Hematopoietic multipotent progenitor cell treated with erythropoietin and hydrocortisone succinate and interleukin-3 and kit ligand, for 6 days (in vitro differentiated cells): ENCODE data around the gene MN1.
A peak's percentile ranks its signal among the peaks of the same experiment; 100 is the strongest.

Source experiments
- DNase-seq: peaks from one replicate; pipeline ENCODE4 v3.0.0-alpha.2; 2015

Gene MN1

DNA sequence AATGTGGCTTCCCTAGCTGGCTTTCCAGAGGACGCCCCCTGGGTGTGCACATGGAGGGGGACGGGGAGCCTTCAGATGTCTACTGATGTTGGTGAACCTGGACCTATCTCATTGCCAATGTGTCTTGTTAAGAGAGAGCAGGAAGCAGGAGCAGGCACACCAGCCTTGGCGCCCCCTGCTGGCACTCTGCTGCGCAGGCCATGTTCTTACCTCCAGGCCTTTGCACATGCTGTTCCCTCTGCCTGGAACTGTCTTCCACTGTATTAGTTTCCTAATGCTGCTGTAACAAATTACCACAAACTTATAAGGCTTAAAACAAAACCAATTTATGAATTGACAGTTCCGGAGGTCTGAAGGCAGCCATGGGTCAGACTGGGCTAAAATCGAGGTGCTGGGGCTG is 23.6 kb upstream of the MN1 start:
- peak; percentile 42 for DNase-seq

DNA sequence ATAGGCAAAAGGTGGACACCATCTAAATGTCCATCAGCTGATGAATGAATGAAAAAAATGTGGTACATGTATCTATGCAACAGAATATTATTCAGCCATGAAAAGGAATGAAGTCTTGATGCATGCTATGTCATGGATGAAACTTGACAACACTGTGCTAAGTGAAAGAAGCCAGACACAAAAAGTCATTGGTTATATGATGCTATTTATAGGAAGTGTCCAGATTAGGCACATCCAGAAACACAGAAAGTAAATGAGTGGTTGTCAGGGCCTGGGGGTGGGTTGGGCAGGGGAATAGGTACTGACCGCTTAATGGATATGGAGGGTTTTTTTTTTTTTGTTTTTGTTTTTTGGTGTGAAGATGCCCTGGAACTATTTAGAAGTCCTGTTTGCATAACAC is 21.7 kb upstream of the MN1 start:
- no peak for DNase-seq

DNA sequence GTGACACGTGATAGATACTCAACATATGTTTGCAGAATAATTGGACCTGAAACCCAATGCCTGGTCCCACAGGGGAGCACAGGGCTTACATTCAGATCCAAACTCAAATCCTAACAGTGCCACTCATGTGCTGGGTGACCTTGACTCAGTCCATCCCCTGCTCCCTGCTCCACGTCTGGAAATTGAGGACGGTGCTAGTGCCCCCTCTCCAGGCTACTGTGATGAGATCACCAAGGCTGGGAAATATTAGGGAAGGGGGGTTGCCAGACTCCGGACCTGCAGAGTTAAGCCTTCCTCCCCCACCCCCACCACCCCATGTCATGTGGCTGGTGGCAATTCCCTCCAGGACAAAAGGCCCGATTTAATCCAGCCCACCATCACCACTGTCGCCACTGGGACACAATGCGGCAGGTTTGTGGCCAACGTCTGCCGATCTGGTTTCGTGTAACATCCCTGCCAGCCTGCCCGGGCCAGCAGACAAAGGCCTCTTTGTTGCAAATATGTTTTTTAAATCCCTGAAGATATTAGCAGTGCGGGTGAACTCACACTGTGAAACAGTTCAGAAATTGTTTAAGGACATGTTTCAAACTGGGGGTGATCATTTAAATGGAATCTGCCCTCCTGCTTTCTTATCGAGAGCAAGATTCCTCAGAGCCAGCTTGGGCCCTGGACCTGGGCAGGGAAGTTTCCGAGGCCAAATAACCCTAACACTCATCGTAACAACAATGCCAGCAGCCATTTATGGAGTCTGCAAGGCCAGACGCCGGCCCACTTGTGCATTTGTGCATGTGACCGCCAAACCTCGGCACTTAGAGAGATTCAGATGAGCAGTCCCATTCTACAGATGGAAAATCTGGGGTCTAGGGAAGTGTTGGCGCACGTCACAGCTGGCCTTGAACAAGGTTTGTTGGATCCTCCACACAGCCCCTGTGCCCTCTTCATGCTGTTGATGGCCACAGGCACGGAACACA is 19.6 kb upstream of the MN1 start:
- no peak for DNase-seq

DNA sequence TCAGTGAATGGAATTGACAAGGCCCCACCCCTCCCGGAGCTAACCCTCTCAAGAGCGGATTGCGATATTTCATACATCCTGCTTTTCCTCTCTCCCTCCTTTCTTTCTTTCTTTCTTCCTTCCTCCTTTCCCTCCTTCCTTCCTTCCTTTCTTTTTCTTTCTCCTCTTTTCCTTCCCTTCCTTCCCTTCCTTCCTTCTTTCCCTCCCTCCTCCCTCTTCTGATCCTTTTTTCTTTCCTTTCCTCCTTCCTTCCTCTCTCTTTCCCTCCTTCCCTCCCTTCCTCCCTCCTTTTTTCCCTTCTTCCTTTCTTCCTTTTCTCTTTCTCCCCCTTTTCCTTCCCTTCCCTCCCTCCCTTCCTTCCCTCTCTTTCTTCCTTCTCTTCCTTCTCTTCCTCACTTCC is 15.0 kb upstream of the MN1 start:
- DNase-seq = no peak

DNA sequence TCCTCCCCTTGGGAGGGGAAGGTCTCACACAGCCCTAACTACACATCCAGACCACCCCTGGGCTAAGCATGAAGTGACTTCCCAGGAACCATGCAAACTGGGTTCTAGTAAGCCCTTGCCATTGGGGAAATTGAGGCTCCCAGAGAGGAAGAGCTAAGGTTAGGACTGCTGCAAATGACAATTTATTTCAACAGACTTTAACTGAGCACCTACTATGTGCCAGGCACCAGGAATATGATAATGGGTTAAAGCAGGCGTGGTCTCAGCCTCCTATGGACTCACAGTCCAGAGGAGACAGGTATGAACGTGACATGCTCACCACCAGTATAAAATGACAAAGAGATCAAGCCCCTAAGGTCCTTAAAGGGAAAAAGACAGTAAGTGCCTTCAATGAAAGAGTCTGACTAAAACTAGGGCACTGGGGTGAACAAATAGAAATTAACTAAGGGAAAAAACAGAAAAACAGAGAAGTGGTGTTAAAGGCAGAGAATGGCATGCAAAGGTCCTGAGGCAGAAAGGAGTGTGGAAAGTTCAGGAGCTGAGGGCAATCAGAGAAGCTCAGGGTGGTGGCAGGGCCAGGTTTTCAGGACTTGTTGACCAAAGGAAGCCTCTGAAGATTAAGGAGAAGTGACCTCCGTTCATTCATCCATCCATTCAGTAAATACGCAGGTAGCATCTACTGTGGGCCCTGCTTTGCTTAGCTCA is 14.4 kb upstream of the MN1 start:
- no peak for DNase-seq

DNA sequence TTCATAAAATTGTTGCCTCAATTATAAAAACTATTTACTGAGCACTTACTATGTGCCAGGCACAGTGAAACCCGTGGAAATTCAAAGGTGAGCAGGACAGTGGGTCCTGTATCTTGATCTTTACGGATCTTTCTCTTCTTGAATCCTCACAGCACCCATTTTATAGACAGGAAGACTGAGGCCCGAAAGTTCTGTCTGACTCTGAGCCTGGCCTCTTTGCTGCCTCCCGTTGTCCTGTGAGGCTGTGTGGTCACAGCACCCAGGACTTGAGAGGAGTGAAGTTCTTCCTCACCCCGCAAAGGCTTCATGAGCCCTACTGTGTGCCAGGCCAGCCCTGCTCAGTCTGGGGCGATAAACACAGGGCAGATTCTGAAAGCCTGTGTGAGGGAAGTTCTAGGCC is 13.4 kb upstream of the MN1 start:
- no peak for DNase-seq

DNA sequence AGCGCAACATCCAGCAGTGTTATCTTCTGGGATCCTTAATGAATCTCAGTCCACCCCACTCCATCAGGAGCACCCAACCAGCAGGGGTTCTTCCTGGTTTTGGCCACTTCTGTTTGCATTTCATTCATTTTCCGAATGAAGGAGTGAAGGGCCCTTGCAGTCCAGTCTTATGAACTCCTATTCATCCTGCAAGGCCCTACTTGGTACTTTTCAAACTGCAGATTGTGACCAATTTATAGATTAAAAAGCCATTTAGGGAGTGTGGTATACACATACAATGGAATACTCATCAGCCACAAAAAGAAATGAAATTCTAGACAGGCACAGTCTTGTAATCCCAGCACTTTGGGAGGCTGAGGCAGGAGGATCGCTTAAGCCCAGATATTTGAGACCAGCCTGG is 10.2 kb upstream of the MN1 start:
- DNase-seq = no peak

DNA sequence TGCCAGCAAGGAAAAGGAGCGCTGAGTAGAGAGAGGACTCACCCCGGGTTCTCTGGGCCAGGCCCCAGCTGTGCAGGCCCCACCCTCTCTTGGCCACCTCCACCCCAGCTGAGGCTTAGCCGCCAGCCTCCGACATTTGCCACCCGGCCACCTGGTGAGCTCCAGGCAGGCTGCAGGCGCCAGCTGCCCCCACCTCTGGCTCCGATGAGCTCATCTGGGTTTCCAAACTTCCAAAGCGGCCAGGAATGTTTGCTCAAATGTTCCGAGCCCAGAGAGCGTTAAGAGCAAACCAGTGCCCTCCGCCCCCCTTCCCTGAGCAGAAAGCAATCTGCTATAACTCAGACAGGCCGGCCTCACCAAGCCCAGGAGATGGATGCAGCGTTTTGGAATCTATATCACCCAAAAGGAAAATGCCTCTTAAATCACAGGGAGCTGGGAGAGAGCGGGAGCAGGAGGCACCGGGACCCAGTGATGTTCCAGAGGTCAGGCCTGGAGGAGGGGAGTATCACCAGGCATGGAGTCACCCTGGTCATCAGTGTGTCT is 9.1 kb upstream of the MN1 start:
- DNase-seq = no peak

DNA sequence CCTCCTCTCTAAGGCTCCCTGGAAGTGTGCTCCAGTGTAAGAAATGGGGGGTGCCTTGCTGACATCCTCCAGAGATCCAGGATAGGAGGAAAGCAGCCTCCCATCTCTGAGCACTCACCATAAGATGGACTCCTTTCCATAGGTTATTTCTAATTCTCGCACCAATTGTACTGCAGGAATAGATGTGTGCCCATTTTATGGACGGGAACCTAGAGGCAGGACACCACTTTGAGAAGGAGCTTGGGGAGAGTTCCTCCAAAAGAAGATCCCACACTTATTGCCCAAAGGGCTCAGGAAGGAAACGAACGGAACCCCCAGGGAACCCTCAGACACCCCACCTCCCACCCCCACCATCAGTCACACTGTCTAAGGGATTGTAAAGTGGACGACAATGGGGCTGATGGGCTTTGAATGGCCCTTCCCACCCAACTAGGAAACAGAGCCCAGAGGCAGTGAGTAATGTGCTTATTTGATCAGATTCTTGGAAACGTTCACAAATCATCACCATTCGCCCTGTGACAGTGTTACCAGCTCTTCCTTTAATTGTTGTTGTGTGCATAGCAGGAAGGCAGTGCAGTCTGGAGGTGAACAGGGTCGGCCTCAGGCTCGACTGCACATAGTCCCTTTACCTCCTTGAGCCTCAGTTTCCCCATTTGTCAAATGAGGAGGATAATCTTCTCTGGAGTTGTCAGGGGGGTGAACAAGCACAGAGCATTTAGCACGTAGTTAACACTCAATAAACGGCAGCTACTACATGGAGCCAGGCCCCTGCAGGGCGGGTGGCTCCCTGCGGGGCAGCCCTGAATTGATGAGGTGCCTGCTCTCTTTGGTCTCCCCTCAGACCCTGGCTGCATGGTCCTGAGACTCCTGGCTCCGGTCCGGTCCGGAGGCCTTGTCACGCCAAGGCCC is 8.4 kb upstream of the MN1 start:
- DNase-seq = no peak

DNA sequence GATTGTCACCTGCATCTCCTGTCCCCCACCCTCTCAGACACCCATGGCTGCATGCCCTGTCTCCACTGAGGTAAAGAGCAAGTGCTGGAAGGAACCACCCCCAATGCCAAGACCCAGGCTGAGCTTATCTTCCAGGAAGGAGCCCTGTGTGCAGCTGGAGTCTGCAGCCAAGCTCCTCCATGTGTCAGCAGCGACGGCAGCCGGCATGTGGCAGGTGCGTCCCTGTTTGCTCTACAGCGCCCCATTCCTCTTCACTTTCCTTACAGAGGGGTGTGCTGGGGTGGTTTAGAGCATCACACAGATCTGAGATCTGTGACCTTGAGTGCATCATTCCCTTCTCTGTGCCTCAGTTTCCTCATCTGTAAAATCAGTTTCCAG is 7.7 kb upstream of the MN1 start:
- peak; percentile 17 for DNase-seq

DNA sequence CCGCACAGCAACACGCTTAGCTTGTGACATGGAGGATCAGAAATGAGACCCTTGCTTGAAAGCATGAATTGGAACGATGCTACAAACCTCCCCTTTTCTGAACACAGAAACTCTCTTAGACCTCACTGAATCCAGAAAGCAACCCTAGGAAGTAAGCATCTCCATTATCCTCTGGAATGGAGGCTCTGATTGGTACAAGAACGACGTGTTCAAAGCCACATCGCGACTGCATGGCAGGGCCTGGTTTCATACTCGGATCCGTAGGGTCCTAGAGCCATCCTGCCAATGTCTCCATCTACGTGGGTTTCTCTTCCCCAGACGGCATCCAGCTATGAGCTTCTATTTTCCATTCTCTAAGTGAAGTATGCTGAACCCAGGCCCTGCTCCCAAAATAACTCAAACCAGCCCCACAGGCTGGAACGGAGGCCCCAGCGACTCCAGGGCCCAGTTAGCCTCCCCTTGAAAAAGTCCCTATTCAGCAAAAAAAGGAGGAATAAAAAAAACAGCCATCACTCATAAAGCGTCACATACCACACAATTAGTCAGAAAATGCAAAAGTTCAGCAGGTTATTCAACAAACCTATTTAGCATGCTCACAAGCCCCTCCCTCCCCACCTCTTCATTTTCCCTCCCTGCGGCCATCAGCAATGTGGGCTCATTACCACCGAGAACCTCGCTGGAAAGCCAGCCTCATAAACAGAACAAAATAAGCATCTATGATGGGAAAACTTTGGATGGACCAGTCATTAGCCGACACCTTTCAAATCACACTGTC is 7.1 kb upstream of the MN1 start:
- DNase-seq = no peak

DNA sequence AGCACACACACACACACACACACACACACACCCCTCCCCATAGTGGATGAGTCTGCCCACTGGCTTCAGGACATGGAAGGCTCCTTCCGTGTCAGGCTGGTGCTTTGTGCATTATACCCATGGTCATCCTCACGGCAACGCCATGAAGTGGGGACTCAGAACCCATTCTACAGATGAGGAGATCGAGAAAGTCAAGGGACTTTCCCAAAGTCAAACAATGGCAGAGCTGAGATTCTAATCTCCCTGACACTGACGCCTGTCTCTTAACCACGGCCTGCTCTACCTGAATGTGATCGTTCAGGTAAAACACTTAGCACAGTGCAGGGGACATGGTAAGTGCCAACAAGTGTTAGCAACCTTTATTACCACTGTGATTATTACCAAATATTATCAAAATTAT is 4.3 kb upstream of the MN1 start:
- DNase-seq = no peak

DNA sequence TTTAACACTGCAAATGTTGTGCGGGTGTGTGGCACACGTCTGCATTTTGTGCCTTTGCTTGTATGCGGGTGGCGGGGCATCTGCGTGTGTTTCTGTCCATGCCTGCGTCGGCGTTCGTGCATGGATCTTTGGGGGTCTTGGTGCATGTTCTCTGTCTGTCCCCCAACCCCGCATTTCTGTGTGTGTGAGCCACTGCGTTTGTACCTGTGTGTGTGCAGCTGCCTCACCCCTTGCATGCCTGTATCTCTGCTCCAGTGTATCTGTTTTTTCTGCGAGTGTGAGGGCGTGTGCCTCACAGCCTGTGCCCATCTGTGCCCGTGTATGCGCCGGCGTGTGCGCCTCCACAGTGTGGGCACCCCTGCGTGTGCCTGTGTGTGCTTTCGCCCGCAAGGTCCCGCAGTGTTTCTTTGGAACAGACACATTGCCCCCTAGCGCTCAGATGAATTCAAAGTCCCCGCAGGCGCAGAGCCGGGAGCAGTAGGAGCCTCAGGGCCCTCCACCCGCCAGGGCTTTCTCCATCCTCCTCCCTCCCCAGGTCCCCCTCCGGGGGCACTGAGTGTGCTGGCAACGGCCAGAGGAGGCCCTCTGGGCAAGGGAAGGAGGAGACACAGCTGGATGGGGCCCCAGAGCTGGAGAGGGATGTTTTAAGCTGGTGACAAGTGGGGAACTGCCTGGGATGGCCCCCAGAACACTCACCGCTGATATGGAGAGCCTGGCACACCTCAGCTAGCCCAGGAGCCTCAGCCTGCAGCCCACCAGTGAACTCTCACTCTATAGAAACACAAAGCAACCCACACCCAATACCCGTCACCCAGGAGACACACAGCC is 3.1 kb upstream of the MN1 start:
- peak; percentile 87 for DNase-seq

DNA sequence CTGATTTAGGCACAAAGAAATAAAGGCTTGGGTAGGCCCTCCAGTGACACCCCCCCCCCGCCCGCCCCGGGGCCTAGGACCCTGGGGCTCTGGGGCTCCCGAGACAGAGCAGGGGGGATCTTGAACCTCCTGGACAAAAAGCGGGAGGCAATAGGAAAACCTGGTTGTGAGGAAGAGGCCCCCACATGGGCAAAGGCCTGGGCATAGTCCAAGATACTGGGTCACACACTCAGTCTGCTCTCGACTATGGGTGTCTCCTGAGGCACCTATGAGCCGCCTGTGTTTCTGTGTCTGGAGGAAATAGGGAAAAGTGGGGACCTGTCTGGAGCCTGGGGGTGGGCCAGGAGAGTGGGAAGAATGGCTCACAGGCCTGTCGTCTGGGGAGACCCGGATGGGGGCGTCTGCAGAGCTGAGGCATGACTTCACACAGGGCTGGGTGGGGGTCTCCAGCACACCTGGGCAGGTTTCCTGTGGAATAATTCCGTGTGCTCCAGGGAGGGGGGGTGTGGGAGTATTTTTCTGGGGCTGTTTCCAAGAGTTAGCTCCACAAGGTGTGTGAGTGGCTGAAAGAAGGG is 2.4 kb upstream of the MN1 start:
- DNase-seq = no peak

DNA sequence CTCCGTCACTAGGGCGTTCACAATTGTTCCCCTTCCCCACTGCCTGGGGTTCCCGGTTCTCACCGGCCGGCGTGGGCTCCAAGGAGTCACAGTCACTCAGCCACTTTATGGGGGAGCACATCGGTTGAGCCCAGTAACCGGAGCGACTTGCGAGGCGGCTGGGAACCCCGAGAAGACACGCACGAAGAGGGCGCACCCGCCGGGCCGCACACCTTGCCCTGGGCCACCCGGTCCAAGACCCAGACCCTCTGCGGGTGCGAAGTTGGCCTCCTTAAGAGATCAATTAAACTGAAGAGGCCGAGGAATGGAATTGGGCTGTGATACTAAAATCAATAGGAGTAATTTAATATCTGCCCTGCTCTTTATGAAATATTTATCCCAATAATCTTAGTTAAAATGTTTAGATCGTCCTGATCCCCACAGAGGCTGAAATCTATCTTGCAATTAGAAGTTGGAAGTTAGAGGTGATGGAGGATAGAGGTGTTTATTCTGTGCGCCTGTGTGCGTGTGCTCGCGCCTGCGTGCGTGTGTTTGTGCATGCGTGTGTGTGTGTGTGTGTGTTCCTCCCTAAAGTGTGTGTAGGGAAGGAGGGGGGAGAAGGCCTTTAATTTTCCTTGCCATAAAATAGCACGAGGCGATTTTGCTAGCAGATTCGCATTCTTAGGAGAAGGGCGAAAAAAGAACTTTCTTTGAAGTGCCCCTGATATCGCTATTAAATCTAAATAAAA is 954 bp upstream of the MN1 start:
- DNase-seq = no peak

DNA sequence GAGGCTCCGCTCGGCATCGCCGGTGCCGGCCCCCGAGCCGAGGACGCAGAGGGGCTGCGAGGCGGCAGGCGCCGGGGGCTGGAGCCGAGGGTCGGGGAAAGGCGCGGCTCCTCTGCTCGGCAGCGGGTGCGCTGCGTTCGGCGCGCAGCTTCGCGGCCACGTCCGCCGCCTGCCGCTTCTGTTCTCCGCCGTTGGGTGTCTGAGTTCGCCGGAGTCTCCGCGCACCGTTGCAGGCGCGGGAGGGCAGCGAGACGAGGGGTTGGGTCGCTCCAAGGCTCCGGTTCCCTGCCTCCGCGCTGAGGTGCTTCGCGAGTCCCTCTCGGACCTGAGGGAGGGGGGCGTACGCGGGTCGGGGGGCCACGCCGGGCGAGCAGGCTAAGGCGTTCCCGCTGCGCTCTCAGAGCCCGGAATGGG is 347 bp downstream of the MN1 start:
- DNase-seq = peak; percentile 36

DNA sequence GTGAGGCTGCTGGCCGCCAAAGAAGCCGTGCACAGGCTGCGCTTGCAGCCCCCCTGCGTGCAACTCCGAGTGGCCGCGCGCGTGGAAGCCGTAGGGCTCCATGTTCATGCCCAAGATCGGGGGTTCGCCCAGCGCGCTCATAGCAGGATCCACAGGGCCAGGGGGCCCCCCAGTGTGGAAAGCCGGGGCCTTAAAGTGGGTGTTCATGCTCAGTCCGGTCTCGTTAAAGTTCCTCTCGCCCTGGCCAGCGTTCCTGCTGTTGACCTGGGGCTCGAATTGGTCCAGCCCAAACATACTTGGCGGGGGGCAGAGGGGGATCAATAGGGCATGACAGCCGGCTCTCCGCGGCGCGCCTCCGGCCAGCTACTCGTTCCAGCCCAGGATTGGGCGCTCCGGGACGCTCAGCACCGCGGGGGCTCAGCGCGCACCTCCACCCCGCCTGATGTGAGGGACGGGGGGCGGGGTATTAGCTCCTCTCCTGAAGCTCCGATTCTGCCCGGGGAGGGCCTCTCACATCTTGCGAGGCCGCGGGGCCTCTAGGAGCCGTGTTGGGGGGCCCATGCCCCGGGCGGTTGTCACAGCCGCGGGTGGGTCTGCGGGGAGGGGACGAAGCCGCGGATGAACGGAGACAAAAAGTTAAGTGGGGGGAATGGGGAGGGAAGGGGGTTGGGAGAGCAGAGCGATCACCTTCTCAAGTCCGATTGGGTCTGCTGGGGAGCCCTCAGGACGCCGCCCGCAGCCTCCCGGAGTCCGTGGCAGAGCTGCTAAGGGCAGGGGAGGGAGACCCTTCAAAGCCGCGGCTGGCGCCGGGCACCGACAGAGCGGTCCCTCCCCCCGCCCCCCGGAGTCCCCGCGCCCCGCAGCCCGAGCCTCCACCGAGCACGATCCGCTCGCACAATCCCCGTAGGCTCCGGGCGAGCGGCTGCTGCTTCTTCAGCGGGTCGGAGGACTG is 1.0 kb downstream of the MN1 start:
- no peak for DNase-seq

DNA sequence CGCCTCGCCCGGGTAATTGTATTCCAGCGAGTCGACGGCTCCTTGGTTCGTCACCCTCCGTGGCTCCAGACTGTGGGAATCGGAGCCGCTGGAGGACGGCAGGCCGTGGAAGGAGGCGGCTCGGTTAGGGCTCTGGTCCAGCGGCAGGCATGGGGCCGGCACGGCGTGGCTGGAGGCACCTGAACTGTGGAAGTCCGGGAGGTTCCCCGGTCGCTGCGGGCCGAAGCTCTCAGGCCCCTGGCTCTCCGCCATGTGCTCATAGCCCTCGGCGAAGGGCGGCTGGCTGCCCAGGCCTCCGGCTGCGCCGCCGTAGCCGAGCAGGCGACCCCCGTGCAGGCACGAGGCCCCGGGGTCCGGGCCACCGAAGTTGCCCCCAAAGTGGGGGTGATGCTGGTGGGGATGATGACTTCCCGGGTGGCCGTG is 1.7 kb downstream of the MN1 start:
- DNase-seq = no peak
